ENCODE results near the gene CLIP1. TPM values are rescaled to one million over a fixed set of nuclear protein-coding genes. Genes with fewer than 3 reads are reported as not detected.
"Not testable (repeated sequence)": the region's sequence is repeated elsewhere in the genome, so short reads cannot be mapped to it uniquely, and the experiment has no call there.

The CLIP1 gene
- total RNA-seq, 3 donors from 2014 or later (not counting 1 experiment from before 2014, with no cell fraction given): 67.1 to 88.5 (median 69.1) TPM

- no peak overlapping the region for H3K4me3 Mint-ChIP-seq
- peaks cover 19% of the 10 kb centered on the region for H3K4me1 ChIP-seq (ENCODE audit: control insufficient read depth, insufficient read depth, low read length)
Measured at GRCh38 chr12:122454739-122455138, 32.3 kb upstream of the CLIP1 start.

DNA sequence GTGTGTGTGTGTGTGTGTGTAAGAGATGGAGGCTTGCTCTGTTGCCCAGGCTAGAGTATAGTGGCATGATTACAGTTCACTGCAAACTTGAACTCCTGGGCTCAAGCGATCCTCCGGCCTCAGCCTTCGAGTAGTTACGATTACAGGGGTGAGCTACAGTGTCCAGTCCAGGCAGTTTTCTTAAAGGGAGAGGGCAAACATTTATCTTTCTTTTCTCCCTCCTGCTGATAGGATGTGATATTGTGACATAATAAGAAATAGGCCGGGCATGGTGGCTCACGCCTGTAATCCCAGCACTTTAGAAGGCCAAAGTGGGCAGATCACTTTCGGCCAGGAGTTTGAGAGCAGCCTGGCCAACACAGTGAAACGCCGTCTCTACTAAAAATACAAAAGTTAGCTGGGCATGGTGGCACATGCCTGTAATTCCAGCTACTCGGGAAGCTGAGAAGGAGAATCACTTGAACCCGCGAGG, 31.8 kb upstream of the CLIP1 start:
- peak overlapping the region; percentile 4 for H3K4me3 Mint-ChIP-seq
- no peaks in the 10 kb centered on the region for H3K36me3 Mint-ChIP-seq
- Histone ChIP-seq H3K4me3 (ENCODE audit: low read length) (no peak overlapping the region), H3K27ac (ENCODE audit: low read length) (peak overlapping the region; percentile 83), H3K27me3 (ENCODE audit: control insufficient read depth, insufficient read depth, low read length) (no peaks in the 10 kb centered on the region), H3K9me3 (ENCODE audit: control insufficient read depth, insufficient read depth, low read length) (no peaks in the 10 kb centered on the region), H3K36me3 (ENCODE audit: control insufficient read depth, insufficient read depth, low read length) (no peaks in the 10 kb centered on the region), H3K4me1 (ENCODE audit: control insufficient read depth, insufficient read depth, low read length) (peaks cover 19% of the 10 kb centered on the region)
- peak overlapping the region; percentile 87 to 97 for H3K27ac Mint-ChIP-seq
- peaks cover 17 to 19% of the 10 kb centered on the region in 2 donors for H3K4me1 Mint-ChIP-seq
- no peaks in the 10 kb centered on the region for H3K9me3 Mint-ChIP-seq
- H3K27me3 Mint-ChIP-seq (ENCODE audit: low read depth in 2 of 2): no peaks in the 10 kb centered on the region
- TF ChIP-seq CTCF (IDR thresholded peaks at IDR 0.05): no peak
- 97% methylated on average over 12 of the region's 12 CpGs for WGBS (ENCODE audit: insufficient coverage)
- intact Hi-C loops (cut with micrococcal nuclease): no loop called here
- DNase-seq: no peak
- ATAC-seq: no peak

More at GRCh38 chr12:122454739-122455138, 32.3 kb upstream of the CLIP1 start:
- H3K4me1 Mint-ChIP-seq: peaks cover 17 to 19% of the 10 kb centered on the region in 2 donors
- Histone ChIP-seq H3K4me3 (ENCODE audit: low read length) (no peak overlapping the region), H3K36me3 (ENCODE audit: control insufficient read depth, insufficient read depth, low read length) (no peaks in the 10 kb centered on the region), H3K27me3 (ENCODE audit: control insufficient read depth, insufficient read depth, low read length) (no peaks in the 10 kb centered on the region), H3K27ac (ENCODE audit: low read length) (no peak overlapping the region), H3K9me3 (ENCODE audit: control insufficient read depth, insufficient read depth, low read length) (no peaks in the 10 kb centered on the region)
- intact Hi-C loops (cut with micrococcal nuclease): no loop called here
- ATAC-seq: no peak
- DNase-seq: no peak
- WGBS (ENCODE audit: insufficient coverage): 74% methylated on average over 6 of the region's 6 CpGs
- no peak overlapping the region for H3K27ac Mint-ChIP-seq
- H3K9me3 Mint-ChIP-seq: no peaks in the 10 kb centered on the region
- TF ChIP-seq CTCF (IDR thresholded peaks at IDR 0.05): no peak
- H3K36me3 Mint-ChIP-seq: no peaks in the 10 kb centered on the region
- H3K27me3 Mint-ChIP-seq (ENCODE audit: low read depth in 2 of 2): no peaks in the 10 kb centered on the region

- H3K27ac ChIP-seq (ENCODE audit: low read length): peak overlapping the region; percentile 83
- no peaks in the 10 kb centered on the region for H3K27me3 ChIP-seq (ENCODE audit: control insufficient read depth, insufficient read depth, low read length)
- Mint-ChIP-seq H3K4me1 (peaks cover 17 to 19% of the 10 kb centered on the region in 2 donors), H3K27me3 (ENCODE audit: low read depth in 2 of 2) (no peaks in the 10 kb centered on the region), H3K4me3 (peak overlapping the region; percentile 77), H3K27ac (peak overlapping the region; percentile 87 to 97), H3K9me3 (no peaks in the 10 kb centered on the region), H3K36me3 (no peaks in the 10 kb centered on the region)
- intact Hi-C loops (cut with micrococcal nuclease): no loop called here
- no peaks in the 10 kb centered on the region for H3K9me3 ChIP-seq (ENCODE audit: control insufficient read depth, insufficient read depth, low read length)
- TF ChIP-seq CTCF (IDR thresholded peaks at IDR 0.05): no peak
- no peaks in the 10 kb centered on the region for H3K36me3 ChIP-seq (ENCODE audit: control insufficient read depth, insufficient read depth, low read length)
- 90% methylated on average over 8 of the region's 11 CpGs for WGBS (ENCODE audit: insufficient coverage)
- H3K4me1 ChIP-seq (ENCODE audit: control insufficient read depth, insufficient read depth, low read length): peaks cover 19% of the 10 kb centered on the region
- H3K4me3 ChIP-seq (ENCODE audit: low read length): no peak overlapping the region
- ATAC-seq (no peak), DNase-seq (peak in 1 of 2 donors; percentile 44)
Measured at GRCh38 chr12:122452701-122453285, 30.3 kb upstream of the CLIP1 start.

DNA sequence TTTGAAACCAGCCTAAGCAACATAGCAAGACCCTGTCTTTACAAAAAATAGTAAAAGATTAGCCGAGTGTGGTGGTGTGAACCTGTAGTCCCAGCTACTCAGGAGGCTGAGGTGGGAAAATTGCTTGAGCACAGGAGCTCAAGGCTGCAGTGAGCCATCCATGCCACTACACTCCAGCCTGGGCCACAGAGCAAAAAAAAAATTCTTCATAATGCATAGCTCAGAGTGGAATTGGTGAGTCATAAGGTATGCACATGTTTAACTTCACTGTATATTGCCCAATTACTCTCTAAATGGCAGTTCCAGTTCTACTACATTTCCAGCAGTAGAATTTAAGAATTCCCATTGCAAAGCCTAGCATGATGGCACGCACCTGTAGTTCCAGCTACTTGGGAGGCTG, 26.8 kb upstream of the CLIP1 start:
- no peak for TF ChIP-seq CTCF (IDR thresholded peaks at IDR 0.05)
- no peaks in the 10 kb centered on the region for H3K27me3 Mint-ChIP-seq (ENCODE audit: low read depth in 2 of 2)
- no peaks in the 10 kb centered on the region for H3K9me3 ChIP-seq (ENCODE audit: control insufficient read depth, insufficient read depth, low read length)
- no peaks in the 10 kb centered on the region for H3K9me3 Mint-ChIP-seq
- DNase-seq (no peak), ATAC-seq (no peak)
- H3K4me1 Mint-ChIP-seq: peaks cover 17 to 19% of the 10 kb centered on the region in 2 donors
- intact Hi-C loops (cut with micrococcal nuclease): no loop called here
- H3K4me1 ChIP-seq (ENCODE audit: control insufficient read depth, insufficient read depth, low read length): peaks cover 18% of the 10 kb centered on the region
- no peak overlapping the region for H3K27ac Mint-ChIP-seq
- no peaks in the 10 kb centered on the region for H3K27me3 ChIP-seq (ENCODE audit: control insufficient read depth, insufficient read depth, low read length)
- no peak overlapping the region for H3K27ac ChIP-seq (ENCODE audit: low read length)
- H3K4me3 Mint-ChIP-seq: no peak overlapping the region
- no peak overlapping the region for H3K4me3 ChIP-seq (ENCODE audit: low read length)
- H3K36me3 ChIP-seq (ENCODE audit: control insufficient read depth, insufficient read depth, low read length): no peaks in the 10 kb centered on the region
- WGBS (ENCODE audit: insufficient coverage): 90% methylated on average over 2 of the region's 2 CpGs
- H3K36me3 Mint-ChIP-seq: no peaks in the 10 kb centered on the region

- H3K4me1 Mint-ChIP-seq; H3K27ac Mint-ChIP-seq; H3K27me3 ChIP-seq (ENCODE audit: control insufficient read depth, insufficient read depth, low read length); ATAC-seq; intact Hi-C loops (cut with micrococcal nuclease); H3K36me3 Mint-ChIP-seq; H3K4me3 Mint-ChIP-seq; H3K27ac ChIP-seq (ENCODE audit: low read length); DNase-seq; H3K9me3 Mint-ChIP-seq; H3K4me1 ChIP-seq (ENCODE audit: control insufficient read depth, insufficient read depth, low read length); H3K27me3 Mint-ChIP-seq (ENCODE audit: low read depth in 2 of 2); H3K36me3 ChIP-seq (ENCODE audit: control insufficient read depth, insufficient read depth, low read length); H3K9me3 ChIP-seq (ENCODE audit: control insufficient read depth, insufficient read depth, low read length); H3K4me3 ChIP-seq (ENCODE audit: low read length): not testable (repeated sequence)
- WGBS (ENCODE audit: insufficient coverage): 95% methylated on average over 2 of the region's 3 CpGs
Measured at GRCh38 chr12:122447825-122448224, 25.4 kb upstream of the CLIP1 start.
